Endodermal cell (in vitro differentiated cells): Measurements from ENCODE around the gene KCTD21. TPM values are rescaled to one million over a fixed set of nuclear protein-coding genes. Genes with fewer than 3 reads are reported as not detected.

ENCODE experiments used
- DNase-seq: peaks from one replicate; pipeline ENCODE4 v3.0.0-alpha.2; 2017
- H3K27ac ChIP-seq: 2 replicates; pipeline ENCODE4 v1.5.1; 2013; ENCODE audit warnings: mild to moderate bottlenecking, low read depth, low read length, moderate library complexity
- H3K27me3 ChIP-seq: 2 replicates; pipeline ENCODE4 v1.6.1; 2013; ENCODE audit warnings: mild to moderate bottlenecking, low read length, moderate library complexity; ENCODE audit not compliant: insufficient read depth, control insufficient read depth, poor library complexity, severe bottlenecking
- H3K36me3 ChIP-seq: 2 replicates; pipeline ENCODE4 v1.7.0; 2013; ENCODE audit warnings: mild to moderate bottlenecking, low read length, moderate library complexity; ENCODE audit not compliant: control insufficient read depth, insufficient read depth
- H3K4me1 ChIP-seq: one replicate; pipeline ENCODE4 v1.7.0; 2013; ENCODE audit warnings: low read length; ENCODE audit not compliant: control insufficient read depth, insufficient read depth
- H3K4me3 ChIP-seq: 2 replicates; pipeline ENCODE4 v1.5.1; 2013; ENCODE audit warnings: mild to moderate bottlenecking, low read length, moderate library complexity
- H3K9ac ChIP-seq: 2 replicates; pipeline ENCODE4 v1.6.1; 2013; ENCODE audit warnings: mild to moderate bottlenecking, low read length, moderate library complexity; ENCODE audit not compliant: poor library complexity, severe bottlenecking; ENCODE audit errors: extremely low read depth
- H3K9me3 ChIP-seq: 2 replicates; pipeline ENCODE4 v1.6.1; 2013; ENCODE audit warnings: mild to moderate bottlenecking, low read length, moderate library complexity; ENCODE audit not compliant: control insufficient read depth
- H3K27ac Mint-ChIP-seq: 2 replicates; pipeline ENCODE4 v1.8.0; 2020; ENCODE audit warnings: mixed read lengths
- H3K27me3 Mint-ChIP-seq: 2 replicates; pipeline ENCODE4 v1.8.0; 2021; ENCODE audit warnings: mild to moderate bottlenecking, mixed read lengths; ENCODE audit not compliant: insufficient read depth
- H3K36me3 Mint-ChIP-seq: 2 replicates; pipeline ENCODE4 v1.8.0; 2020; ENCODE audit warnings: low read depth, mixed read lengths
- H3K4me1 Mint-ChIP-seq: 2 replicates; pipeline ENCODE4 v1.8.0; 2020; ENCODE audit warnings: mixed read lengths
- H3K4me3 Mint-ChIP-seq: 2 replicates; pipeline ENCODE4 v1.8.0; 2020; ENCODE audit warnings: mild to moderate bottlenecking, moderate library complexity, mixed read lengths
- H3K9me3 Mint-ChIP-seq: 2 replicates; pipeline ENCODE4 v1.8.0; 2020; ENCODE audit warnings: mild to moderate bottlenecking, mixed read lengths
- WGBS, 2 experiments: methylation state at CpG; one replicate each; pipeline versions ENCODE4 v1.1.5 to v1.1.7; 2013; ENCODE audit warnings: missing lambda C conversion rate in 2 of 2, mixed read lengths in 1 of 2; ENCODE audit not compliant: insufficient coverage in 1 of 2, insufficient read length in 1 of 2; 5-methylcytosine and 5-hydroxymethylcytosine counted together
- total RNA-seq, 2 donors: library from RNA; stranded (reverse); fragmentation: NEBNext Ultra II Directional in 1 of 2; extraction: Animal tissue kit (Norgen Biotek cat#: 25700) in 1 of 2; gene quantifications; 2 replicates in 1 of 2; 3 replicates in 1 of 2; pipeline ENCODE4 v1.2.1, GENCODE V29; 2021
- TF ChIP-seq, protein P1 (sequence below): fragments of 200-600 bp; sonication (generic); conservative IDR thresholded peaks from 2 replicates; pipeline ENCODE4 v1.5.0; 2021; ENCODE audit warnings: antibody characterized with exemption, mild to moderate bottlenecking

The KCTD21 gene
- total RNA-seq, 2 donors from 2014 or later = 4.1 to 4.6 TPM

GRCh38 chr11:78200061-78200460, 11.6 kb upstream of the KCTD21 start:
- H3K36me3 Mint-ChIP-seq = peaks cover 21% of the 10 kb centered on the region
- H3K4me3 Mint-ChIP-seq = no peak overlapping the region
- no peak overlapping the region for H3K4me3 ChIP-seq
- DNase-seq = no peak
- H3K9me3 ChIP-seq = no peaks in the 10 kb centered on the region
- no peak overlapping the region for H3K9ac ChIP-seq
- H3K27me3 Mint-ChIP-seq = no peaks in the 10 kb centered on the region
- H3K36me3 ChIP-seq = peaks cover 3% of the 10 kb centered on the region
- WGBS, 2 experiments = 92 to 100% methylated on average over 3 to 4 of the region's 4 CpGs
- peaks cover 8% of the 10 kb centered on the region for H3K4me1 Mint-ChIP-seq
- TF ChIP-seq, protein P1, sequence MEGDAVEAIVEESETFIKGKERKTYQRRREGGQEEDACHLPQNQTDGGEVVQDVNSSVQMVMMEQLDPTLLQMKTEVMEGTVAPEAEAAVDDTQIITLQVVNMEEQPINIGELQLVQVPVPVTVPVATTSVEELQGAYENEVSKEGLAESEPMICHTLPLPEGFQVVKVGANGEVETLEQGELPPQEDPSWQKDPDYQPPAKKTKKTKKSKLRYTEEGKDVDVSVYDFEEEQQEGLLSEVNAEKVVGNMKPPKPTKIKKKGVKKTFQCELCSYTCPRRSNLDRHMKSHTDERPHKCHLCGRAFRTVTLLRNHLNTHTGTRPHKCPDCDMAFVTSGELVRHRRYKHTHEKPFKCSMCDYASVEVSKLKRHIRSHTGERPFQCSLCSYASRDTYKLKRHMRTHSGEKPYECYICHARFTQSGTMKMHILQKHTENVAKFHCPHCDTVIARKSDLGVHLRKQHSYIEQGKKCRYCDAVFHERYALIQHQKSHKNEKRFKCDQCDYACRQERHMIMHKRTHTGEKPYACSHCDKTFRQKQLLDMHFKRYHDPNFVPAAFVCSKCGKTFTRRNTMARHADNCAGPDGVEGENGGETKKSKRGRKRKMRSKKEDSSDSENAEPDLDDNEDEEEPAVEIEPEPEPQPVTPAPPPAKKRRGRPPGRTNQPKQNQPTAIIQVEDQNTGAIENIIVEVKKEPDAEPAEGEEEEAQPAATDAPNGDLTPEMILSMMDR = no peak
- no peak overlapping the region for H3K27ac ChIP-seq
- H3K4me1 ChIP-seq = peaks cover 2% of the 10 kb centered on the region
- no peak overlapping the region for H3K27ac Mint-ChIP-seq
- no peaks in the 10 kb centered on the region for H3K9me3 Mint-ChIP-seq
- H3K27me3 ChIP-seq = no peaks in the 10 kb centered on the region

DNA sequence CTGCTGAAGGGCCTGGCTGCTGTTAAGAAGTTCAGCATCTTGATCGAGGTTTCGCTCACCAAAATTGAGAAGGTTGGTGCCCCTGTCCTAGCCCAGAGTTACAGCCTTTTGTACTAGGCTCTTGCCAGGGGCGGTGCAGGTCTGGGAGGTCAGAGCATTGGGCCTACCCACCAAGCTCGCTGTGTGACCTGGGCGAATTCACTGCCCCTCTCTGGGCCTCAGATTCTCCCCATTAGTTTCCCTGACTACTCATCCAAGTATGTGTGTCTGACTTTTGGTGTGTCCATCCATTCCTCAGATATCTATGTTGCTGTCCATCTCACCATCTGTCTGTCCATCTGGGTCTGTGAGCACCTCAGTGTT, 11.2 kb upstream of the KCTD21 start:
- peaks cover 12% of the 10 kb centered on the region for H3K4me1 Mint-ChIP-seq
- no peaks in the 10 kb centered on the region for H3K27me3 Mint-ChIP-seq
- Histone ChIP-seq H3K4me1 (peaks cover 3% of the 10 kb centered on the region), H3K27me3 (no peaks in the 10 kb centered on the region), H3K9ac (no peak overlapping the region), H3K4me3 (no peak overlapping the region), H3K9me3 (no peaks in the 10 kb centered on the region), H3K27ac (no peak overlapping the region), H3K36me3 (peaks cover 3% of the 10 kb centered on the region)
- peaks cover 21% of the 10 kb centered on the region for H3K36me3 Mint-ChIP-seq
- H3K4me3 Mint-ChIP-seq = no peak overlapping the region
- no peak for DNase-seq
- no peaks in the 10 kb centered on the region for H3K9me3 Mint-ChIP-seq
- no peak overlapping the region for H3K27ac Mint-ChIP-seq
- WGBS, 2 experiments = 93 to 100% methylated on average over 4 to 5 of the region's 5 CpGs
- TF ChIP-seq, protein P1 = no peak

- peaks cover 3% of the 10 kb centered on the region for H3K4me1 ChIP-seq
- Mint-ChIP-seq H3K27me3 (no peaks in the 10 kb centered on the region), H3K27ac (no peak overlapping the region), H3K4me3 (no peak overlapping the region), H3K4me1 (peaks cover 13% of the 10 kb centered on the region), H3K9me3 (no peaks in the 10 kb centered on the region), H3K36me3 (peaks cover 21% of the 10 kb centered on the region)
- H3K27me3 ChIP-seq = no peaks in the 10 kb centered on the region
- H3K9me3 ChIP-seq = no peaks in the 10 kb centered on the region
- WGBS, 2 experiments = 92 to 94% methylated on average over 2 to 6 of the region's 6 CpGs
- H3K9ac ChIP-seq = no peak overlapping the region
- no peak overlapping the region for H3K4me3 ChIP-seq
- H3K27ac ChIP-seq = no peak overlapping the region
- H3K36me3 ChIP-seq = peaks cover 3% of the 10 kb centered on the region
- DNase-seq = no peak
- TF ChIP-seq, protein P1 = no peak
Measured at GRCh38 chr11:78199015-78199652, 10.7 kb upstream of the KCTD21 start.
